GM18870 (cell line): ENCODE results near the gene MYBBP1A.

Experiments
- ATAC-seq: cut with Tn5 transposase; IDR thresholded peaks from one replicate; pipeline ENCODE4 v1.9.1; 2021; ENCODE audit warnings: moderate library complexity; ENCODE audit not compliant: unreplicated experiment

The MYBBP1A gene

DNA sequence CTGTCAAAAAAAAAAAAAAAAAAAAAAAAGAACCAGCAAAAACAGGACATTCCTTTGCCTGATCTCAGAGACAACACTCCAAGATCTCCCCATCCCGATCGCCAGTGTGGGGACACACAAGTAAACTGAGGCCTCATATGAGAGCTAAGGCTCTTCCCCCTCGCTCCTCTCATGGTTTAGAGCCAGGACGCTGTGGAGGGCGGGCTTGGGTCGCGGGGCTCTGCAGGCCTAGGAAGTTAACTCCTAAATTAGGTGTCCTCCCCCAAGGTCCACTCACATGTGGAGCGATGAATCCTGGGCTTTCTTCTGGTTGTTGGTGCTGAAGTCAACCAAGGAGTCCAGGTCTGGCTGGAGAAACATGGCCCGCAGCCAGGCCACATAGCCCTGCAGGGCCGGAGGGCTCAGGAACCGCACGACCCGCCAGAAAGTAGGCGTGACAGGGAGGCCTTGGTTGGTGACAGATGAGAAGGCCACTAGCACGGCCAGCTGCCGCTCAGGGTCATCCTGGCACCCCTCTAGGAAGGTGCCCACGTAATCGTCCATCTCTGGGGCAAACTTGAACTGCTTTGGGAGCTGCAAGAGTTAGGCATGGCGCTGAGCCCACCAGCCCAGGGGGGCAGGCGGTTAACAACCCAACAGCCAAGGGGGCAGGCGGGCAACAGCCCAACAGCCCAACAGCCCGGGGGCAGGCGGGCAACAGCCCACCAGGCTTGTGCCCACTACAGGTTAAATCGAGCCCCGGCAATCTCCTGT is 5.2 kb downstream of the MYBBP1A start:
- ATAC-seq, result no peak

DNA sequence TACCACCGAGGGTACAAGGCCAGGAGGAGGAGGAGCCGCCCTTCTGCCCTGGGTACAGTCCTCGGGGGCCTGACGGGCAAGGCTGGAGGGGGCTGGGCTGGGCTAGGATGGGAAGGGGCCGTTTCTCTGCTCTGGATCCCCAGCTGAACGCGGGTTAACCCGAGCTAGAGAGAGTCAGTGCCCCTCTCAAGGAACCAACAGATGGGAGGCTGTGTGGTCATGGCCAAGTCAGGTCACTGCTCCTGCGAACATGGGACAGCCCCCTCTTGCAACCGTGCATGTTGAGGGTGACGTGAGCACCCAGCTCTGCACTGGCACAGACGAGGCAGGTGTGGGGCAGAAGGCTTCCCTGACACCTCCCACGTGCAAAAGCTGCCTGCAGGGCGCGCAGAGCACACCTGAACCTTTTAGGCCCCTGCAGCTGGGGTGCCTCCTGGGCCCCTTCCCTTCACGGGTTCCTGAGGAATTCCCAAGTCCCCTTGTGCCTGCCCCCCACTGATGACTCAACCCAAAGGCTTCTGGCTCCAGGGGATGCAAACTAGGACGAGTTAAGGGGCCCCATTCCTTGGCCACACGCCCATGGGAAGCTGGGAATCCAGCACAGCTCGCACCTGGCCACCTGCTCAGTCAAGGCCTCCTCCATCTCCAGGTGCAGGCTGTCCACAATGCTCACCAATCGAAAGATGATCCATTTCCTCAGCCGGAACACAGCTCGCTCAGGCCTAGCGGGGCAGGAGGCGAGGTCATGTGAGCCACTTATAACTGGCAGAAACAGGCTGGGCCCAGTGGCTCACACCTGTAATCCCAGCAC is 6.3 kb downstream of the MYBBP1A start:
- no peak for ATAC-seq

DNA sequence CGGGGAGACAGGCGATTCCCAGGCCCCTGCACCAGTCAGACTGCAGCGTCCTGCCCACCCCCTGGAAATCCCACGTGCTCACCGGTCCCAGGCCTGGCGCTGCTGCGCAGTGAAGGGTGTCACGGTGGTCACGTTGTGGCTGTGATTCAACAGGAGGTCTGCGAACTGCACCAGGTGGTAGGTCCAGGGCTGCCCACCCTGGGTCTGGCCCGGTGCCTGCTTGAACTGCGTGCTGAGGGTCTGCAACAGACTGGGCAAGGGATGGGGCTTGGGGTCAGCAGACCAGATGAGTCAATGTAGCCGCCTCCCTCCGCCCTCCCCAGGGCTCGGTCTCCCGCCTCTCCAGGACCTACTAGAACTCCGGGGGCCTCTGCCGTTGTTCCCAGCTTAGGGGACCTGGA is 7.1 kb downstream of the MYBBP1A start:
- ATAC-seq, result no peak

DNA sequence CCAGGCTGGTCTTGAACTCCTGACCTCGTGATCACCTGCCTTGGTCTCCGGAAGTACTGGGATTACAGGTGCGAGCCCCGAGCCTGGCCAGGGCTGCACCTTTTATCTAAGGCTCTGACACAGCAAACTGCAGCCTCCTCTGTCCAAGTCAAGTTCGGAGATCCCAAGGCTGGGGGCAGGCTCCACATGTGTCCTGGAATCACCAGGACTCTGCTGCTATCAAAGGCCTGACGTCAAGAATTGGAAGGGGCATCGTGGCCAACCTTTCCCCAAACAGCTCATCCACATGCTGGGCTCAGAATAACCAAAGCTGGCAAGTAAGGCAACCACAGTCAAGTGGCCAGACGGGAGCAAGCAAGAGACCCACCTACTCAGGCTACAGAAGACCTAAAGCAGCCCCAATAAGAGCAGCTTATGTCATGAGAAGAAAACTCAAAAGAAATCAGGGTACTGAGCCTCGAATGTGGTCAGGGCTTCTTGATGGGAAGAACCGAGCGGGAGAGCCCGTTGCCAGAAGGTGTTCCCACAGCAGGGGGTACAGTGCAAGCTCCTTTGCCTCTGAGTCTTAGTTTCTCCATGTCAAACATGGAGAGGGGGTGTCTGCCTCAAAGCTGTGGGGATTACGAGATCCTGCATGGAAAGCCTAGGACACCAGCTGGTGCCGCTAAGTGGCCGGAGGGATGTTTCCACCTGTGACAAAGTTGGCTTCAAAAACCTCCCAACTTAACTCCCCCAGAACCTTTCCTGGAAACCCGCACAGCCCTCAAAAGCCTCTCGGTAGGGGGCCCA is 7.9 kb downstream of the MYBBP1A start:
- no peak for ATAC-seq

DNA sequence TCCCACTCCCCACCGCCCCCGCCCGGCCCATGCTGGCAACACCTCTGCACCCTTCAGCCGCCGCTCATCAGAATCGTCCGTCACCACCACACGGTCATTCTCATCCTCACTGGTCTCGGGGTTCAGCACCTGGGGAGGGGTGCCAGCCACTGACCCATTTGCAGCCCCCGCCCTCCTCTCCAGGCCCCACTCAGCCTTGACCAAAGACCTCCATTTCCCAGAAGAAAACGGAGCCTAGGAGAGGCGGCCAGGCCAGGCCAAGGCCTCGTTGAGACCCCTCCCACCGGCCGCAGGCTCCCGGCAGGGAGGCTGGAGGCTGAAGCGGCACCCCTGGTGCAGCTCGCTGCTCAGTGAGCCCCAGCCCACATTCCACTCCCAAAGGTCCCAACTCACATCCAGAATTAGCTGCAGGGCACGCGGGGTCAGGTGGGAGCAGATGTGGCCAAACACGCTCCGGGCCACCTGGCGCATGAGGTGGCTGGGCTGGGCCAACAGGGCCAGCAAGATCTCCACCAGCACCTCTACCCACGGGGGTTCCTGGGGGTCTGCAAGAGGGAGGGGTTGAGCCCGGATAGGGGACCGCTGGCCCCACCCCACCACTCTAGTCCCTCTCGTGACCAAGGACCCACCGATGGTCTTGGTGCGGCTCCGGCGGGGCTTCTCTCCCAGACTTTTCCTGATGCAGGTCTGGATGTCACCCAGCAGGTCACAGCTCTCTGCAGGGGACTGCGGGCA is 9.8 kb downstream of the MYBBP1A start:
- ATAC-seq, result no peak

DNA sequence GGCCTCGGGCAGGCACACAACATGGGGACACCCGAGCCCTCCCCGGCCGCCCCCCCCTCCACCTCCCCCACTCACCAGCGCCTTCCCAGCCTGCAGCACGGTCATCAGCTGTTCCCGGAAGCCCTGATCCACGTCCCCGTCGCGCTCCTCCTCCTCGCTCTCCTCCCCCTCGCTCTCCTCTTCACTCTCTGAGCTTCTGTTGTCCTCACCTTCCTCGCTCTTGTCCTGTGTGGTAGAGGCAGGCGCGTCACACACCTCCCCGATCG is 10.3 kb downstream of the MYBBP1A start:
- ATAC-seq, result no peak

DNA sequence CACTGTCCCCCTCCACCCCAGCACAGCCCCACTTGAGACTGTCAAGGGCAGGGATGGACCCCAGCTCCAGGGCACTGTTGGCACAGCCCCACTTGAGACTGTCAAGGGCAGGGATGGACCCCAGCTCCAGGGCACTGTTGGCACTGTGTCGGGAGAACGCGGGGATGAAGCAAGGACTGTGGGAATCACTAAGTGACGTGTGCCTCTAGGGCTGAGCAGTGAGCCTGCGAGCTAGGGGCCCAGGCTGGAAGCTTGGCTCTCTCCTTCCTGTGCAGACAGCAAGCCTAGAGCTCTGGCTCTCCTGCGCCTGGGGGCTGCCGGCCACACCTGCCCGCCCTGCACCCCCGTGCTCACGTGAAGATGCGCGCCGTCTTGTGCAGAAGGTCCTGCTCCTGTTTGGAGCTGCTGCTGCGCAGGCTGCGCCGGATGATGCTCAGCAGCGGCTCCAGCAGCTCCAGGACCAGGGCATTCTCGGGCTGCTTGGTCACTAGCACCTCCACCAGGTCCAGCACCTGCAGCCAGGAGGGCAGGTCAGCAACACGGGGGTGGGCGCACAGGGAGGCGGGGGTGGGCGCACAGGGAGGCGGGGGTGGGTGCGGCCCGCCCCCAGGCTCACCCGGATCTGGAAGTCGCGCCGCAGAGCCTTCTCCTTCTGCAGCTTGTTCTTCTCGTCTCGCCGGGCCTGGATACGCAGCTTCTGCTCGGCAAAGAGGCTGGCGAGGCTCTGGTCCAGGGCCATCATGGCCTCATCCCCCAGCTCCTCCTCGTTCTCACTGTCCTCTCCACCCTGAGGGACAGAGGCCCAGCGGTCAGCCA is 10.8 kb downstream of the MYBBP1A start:
- no peak for ATAC-seq

DNA sequence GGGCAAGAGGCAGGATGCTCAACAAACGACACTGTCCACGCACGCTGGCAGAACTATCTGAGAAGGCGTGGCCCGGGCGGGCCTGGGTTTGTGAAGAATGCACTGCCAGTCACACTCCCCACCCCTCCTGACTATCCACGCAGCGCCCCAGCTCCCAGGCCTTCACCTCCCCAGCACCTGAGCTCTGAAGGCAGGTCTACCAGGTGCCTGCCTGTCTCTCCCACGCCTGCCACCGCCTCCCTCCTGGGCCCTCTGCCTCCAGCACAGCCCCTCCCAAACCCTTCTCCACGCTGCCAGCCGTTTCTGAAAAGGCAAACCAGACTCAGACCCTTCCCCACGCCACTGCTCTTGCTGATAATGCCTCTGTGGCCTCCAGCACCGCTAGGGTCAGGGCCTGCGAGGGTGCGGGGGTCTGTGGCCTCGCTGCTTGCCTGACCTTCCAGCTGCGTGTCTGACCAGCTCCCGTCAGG is 11.6 kb downstream of the MYBBP1A start:
- no peak for ATAC-seq

DNA sequence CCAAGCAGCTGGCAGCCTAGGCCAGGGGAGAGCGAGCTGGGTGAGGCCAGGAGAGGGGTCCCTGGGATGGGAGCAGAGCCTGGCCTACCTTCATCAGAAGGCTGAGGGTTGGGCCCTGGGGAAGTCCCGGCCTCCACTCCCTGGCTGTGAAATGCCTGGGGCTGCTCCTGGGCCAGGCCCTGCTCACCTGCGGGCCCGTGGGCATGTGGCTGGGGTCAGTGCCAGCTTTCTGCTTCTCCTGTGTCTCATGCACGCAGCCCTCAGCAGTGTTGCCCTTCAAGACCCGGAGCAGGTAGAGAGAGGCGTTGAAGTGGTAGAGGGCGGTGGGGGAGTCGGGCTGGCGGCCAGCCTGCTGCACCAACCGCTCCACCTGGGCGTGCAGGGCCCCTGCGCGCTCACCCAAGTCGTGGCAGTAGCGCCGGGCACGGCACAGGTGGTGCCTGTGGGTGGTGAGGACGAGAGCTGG is 12.4 kb downstream of the MYBBP1A start:
- no peak for ATAC-seq

DNA sequence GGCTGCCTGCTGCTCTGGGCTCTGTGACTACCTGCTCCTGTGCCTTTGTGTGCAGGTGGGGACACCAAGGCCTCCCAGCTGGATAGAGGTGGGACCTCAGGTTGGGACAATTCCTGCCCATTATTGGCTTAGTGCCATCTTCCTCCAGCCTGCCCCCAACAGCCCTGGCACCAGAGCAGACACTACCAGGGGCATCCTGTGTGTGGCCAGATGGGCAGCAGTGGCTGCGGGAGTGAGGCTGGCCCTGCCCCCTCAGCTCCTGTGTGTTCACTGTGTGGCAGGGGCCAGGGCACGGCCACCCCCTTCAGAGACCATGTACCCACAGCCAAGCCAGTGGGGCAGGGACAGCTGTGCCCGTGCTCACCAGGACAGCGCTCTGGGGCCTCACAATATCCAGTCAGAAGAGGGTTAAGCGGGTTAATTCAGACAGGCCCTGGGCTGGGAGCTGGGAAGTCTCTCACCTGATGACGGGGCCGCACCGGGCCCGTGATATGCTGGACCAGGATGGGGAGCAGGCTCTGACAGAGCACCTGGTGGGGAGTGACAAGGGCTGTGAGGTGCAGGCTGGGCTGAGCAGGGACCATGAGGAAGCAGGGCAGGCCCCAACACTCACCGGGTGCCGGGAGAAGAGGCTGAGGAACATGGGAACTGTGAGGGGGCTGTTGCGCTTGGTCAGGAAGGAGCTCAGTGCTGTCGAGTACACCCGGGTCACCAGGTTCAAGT is 13.0 kb downstream of the MYBBP1A start:
- ATAC-seq, result no peak

DNA sequence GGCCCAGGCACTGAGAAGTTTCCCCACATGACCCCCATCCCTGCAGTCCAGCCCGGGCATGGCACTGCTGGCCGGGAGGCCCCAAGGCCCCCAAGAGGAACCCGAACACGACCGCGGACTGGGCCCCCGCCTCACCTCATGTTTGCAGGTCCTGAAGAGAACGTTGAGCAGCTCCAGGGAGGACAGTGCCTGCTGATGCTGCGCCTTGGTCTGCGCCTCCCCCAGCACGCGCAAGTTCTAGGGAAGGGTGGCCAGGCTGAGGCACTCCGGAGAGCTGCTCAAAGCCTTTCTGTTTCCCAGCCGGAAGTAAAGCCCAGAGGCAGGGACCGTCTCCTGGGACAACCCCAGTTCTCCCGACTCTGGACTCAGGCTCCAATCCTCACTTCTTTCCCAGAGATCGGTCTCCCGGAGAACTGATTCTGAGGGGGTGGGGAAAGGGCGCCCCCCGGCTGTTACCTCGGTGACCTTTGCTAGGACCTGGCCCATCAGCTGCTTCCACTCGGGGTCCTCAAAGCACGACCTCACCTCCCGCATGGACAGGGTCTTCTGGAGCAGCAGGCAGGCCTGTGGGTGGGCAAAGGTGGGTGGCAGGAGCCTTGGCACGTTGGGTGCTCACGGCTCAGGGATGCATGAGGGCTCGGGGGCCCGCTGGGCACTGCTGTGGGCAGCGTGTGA is 13.7 kb downstream of the MYBBP1A start:
- ATAC-seq, result no peak

DNA sequence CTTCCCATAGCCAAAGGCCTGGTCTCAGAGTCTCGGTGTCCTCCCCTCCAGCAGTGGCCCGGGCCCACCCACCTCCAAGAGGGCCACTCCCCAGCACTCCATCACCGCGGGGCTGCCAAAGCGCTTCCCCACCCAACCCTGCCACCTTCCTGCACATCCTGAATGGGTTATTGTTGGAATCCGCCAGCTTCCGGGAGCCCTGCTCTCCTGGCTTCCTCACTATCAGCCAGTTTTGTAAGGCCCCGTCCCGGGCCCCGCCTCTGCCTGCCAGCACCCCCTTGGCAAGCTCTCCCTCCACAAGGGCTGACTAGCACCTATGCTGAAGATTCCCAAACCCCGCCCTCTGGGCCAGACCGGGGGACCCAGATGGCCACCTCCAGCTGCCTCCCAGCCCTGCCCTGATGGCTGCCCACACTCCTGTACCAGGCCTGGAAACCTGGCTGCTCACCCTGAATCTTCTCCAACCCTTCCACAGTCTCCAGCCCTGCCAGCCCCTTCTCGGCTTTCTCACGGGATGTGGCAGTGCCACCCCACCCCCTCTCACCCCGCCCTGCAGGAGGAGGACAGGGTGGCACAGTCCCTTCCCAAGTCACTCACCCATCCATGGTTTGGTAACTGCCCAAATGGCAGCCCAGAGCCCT is 14.4 kb downstream of the MYBBP1A start:
- ATAC-seq, result no peak

DNA sequence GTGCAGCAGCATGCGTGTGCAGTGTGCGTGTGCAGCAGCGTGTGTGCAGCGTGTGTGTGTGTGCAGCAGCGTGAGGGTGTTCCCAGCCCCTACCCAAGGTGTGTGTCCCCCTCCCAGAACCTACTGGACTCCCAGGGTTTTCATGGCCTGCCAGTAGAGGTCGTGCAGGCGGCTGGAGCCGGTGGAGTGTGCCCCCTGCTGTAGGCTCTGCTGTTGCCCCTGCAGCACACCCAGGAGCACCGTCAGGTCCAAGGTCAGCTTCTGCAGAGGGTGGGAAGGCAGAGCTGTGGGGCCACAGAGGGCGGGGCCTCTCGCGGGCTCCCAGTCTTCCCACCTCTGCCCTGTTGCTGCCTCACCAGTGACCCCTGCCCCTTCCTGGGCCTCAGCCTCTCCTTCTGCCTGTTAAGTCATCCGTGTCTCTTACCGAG is 14.9 kb downstream of the MYBBP1A start:
- ATAC-seq, result no peak

DNA sequence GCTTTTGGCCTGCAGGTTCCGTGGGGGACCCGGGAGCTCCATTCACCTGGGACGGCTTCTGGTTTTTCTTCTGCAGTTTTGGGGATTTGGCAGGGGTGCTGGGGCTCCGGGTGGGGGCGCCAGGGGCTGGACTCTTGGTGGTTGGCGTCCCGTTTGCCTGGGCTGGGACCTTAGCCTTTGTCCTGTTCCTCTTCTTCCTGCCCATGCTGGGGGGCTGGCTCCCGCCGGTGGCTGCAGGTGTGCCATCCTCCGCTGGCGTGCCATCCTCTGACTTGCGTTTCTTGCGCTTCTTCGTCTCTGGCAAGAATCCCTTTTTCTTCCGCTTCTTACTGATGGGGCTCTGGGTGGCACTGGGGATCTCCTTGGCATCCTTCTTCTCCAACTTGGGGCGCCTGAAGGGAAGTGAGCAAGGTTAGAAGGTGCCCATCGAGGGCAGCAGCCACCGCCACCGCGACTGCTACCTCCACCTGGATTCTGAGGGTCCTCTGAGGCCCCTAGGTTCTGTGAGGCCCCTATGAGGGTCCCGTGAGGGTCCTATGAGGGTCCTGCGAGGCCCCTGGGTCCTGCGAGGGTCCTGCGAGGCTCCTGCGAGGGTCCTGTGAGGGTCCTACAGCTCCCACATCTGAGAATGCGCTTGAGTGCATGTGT is 15.5 kb downstream of the MYBBP1A start:
- ATAC-seq, result no peak

DNA sequence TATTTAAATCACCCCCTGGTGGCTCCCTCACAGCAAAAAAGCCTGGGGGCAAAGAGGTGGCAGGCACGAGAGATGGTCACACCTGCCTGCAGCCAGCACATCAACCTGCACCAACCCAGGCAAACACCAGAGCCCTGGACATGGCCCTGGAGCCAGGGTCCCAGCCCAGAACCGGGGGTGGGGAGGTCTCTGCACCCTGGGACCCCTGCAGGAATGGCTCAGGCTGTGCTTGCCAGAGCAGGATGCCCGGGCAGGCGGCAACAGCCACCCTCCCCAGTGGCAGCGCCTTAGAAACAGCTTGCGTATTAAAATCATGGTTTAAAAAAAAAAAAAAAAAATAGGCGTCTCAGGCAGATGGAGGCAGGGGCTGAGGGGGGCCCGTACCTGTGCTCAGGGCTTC is 16.2 kb downstream of the MYBBP1A start:
- no peak for ATAC-seq

DNA sequence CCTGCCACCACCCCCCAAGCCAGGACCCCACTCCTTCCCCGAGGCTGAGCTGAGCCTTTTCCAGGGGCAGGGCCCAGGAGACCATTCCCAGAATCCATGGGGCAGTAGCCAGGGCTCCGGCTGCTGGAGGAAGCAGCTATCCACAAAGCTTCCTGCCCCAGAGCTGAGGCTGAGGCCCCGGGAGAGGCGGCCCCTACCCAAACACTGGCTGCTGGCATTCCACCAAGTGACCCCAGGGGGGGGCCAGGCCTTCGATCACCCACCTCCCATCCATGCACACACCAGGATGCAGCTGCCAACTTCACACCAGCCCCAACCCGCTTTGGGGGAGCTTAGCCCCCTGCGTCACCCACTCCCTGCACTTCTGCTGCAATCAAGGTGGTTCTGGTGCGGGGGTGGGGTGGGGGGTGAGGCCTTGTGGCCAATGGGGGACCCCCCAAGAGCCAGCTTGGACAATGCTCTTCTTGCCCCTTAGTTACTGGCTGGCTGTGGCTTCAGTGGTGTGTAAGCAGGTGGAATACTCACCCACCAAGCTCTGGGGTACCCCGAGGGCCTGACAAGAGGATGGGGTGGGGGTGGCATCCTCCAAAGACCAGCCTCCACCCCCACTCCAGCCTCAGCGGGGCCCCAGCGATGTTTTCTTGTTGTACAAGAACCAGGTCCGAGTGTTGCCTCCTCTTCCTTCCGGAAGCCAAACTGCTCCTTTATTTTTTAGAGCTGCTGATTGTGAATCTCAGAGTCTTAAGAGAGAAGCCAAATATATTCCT is 16.8 kb downstream of the MYBBP1A start:
- no peak for ATAC-seq
